H1 (cell line): ENCODE data around the gene ASH1L.
"Not testable (repeated sequence)": the region's sequence is repeated elsewhere in the genome, so short reads cannot be mapped to it uniquely, and the experiment has no call there.

Source experiments
- CHD1 ChIP-seq: IDR thresholded peaks from 2 replicates; pipeline ENCODE4 v1.6.1; 2012; ENCODE audit warnings: low read depth, low read length, improper control_type of control experiment
- CREB1 ChIP-seq: IDR thresholded peaks from 2 replicates; pipeline ENCODE4 v1.6.1; 2012; ENCODE audit warnings: inconsistent platforms
- EZH2 ChIP-seq: fragments of 200-600 bp; sonication (generic); IDR thresholded peaks from 2 replicates; pipeline ENCODE4 v1.7.1; 2012; ENCODE audit warnings: low read depth, mild to moderate bottlenecking, moderate library complexity, low read length, inconsistent platforms; ENCODE audit not compliant: severe bottlenecking
- GABPA ChIP-seq: IDR thresholded peaks from 2 replicates; pipeline ENCODE4 v1.6.1; 2011; ENCODE audit warnings: mild to moderate bottlenecking, low read length, moderate library complexity, borderline replicate concordance; ENCODE audit not compliant: insufficient read depth
- KDM1A ChIP-seq: fragments of 200-600, 300-600 bp; sonication (generic); IDR thresholded peaks from 2 replicates; pipeline ENCODE4 v1.7.1; 2016; ENCODE audit warnings: mild to moderate bottlenecking, low read length, borderline replicate concordance
- MAFK ChIP-seq: IDR thresholded peaks from 2 replicates; pipeline ENCODE4 v1.6.1; 2012; ENCODE audit warnings: low read depth, mild to moderate bottlenecking, improper control_type of control experiment, low read length
- POLR2A ChIP-seq, 2 experiments: IDR thresholded peaks; 1 replicate in 1 of 2; 2 replicates in 1 of 2; pipeline ENCODE4 v1.6.1; 2011; ENCODE audit warnings: low read depth in 2 of 2, low read length in 2 of 2, mild to moderate bottlenecking in 2 of 2; ENCODE audit errors: control extremely low read depth in 1 of 2
- SIN3A ChIP-seq, 2 experiments: IDR thresholded peaks in 1 of 2; conservative IDR thresholded peaks in 1 of 2; 2 replicates each; pipeline ENCODE4 v1.6.1; 2011 to 2012; ENCODE audit warnings: low read length in 2 of 2, improper control_type of control experiment in 1 of 2, low read depth in 1 of 2, mild to moderate bottlenecking in 1 of 2
- SP2 ChIP-seq: IDR thresholded peaks from 2 replicates; pipeline ENCODE4 v1.6.1; 2012; ENCODE audit warnings: mild to moderate bottlenecking, low read length, inconsistent platforms
- TAF1 ChIP-seq: IDR thresholded peaks from 2 replicates; pipeline ENCODE4 v1.6.1; 2011; ENCODE audit warnings: mild to moderate bottlenecking, low read depth, low read length
- TAF7 ChIP-seq: optimal IDR thresholded peaks from 2 replicates; pipeline ENCODE3; 2011; ENCODE audit warnings: low read depth, mild to moderate bottlenecking, inconsistent platforms, low read length, moderate library complexity, borderline replicate concordance
- ZNF274 ChIP-seq: IDR thresholded peaks from 2 replicates; pipeline ENCODE4 v1.7.0; 2012; ENCODE audit warnings: low read length, borderline replicate concordance; ENCODE audit errors: extremely low read depth
- TF ChIP-seq, protein P1 (sequence below), 3 experiments: IDR thresholded peaks; 1 replicate in 2 of 3; 2 replicates in 1 of 3; pipeline versions ENCODE4 v1.5.1 to v1.6.1; 2011; ENCODE audit warnings: low read length in 3 of 3, mild to moderate bottlenecking in 3 of 3, inconsistent platforms in 2 of 3, low read depth in 1 of 3, moderate library complexity in 1 of 3; ENCODE audit not compliant: insufficient read depth in 1 of 3; ENCODE audit errors: control extremely low read depth in 1 of 3

DNA sequence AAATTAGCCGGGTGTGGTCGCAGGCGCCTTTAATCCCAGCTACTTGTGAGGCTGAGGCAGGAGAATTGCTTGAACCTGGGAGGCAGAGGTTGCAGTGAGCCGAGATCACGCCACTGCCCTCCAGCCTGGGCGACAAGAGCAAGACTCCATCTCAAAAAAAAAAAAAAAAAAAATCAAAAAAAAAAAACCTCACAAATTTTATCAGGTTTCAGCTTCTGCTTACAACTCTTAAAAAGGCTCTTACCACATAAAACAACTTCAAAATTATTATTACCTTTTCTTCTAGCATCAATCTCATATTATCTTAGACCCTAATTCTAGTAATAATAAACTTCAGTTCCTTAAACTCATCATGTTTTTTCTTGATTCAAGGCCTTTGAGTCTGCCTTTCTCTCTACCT, 120.2 kb downstream of the ASH1L start:
- TF ChIP-seq, protein P1, sequence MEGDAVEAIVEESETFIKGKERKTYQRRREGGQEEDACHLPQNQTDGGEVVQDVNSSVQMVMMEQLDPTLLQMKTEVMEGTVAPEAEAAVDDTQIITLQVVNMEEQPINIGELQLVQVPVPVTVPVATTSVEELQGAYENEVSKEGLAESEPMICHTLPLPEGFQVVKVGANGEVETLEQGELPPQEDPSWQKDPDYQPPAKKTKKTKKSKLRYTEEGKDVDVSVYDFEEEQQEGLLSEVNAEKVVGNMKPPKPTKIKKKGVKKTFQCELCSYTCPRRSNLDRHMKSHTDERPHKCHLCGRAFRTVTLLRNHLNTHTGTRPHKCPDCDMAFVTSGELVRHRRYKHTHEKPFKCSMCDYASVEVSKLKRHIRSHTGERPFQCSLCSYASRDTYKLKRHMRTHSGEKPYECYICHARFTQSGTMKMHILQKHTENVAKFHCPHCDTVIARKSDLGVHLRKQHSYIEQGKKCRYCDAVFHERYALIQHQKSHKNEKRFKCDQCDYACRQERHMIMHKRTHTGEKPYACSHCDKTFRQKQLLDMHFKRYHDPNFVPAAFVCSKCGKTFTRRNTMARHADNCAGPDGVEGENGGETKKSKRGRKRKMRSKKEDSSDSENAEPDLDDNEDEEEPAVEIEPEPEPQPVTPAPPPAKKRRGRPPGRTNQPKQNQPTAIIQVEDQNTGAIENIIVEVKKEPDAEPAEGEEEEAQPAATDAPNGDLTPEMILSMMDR (IDR thresholded peaks at IDR 0.05; ENCODE audit: control extremely low read depth in 1 of 3, insufficient read depth in 1 of 3, low read depth in 1 of 3, low read length in 3 of 3): not testable (repeated sequence)
- TF ChIP-seq POLR2A (IDR thresholded peaks at IDR 0.05; ENCODE audit: control extremely low read depth in 1 of 2, low read depth in 2 of 2, low read length in 2 of 2); SP2; EZH2; CREB1; TAF1; CHD1; KDM1A; GABPA; MAFK; TAF7; SIN3A (conservative IDR thresholded peaks at IDR 0.05 in 1 of 2, IDR thresholded peaks at IDR 0.05 in 1 of 2; ENCODE audit: low read depth in 1 of 2, low read length in 2 of 2); ZNF274: not testable (repeated sequence)
